ENCODE measurements around the gene HPSE.

Gene HPSE

GRCh38 chr4:83370640-83370906 is 35.9 kb upstream of the HPSE start:
- TF ChIP-seq ZFX (IDR thresholded peaks at IDR 0.05; ENCODE audit: borderline replicate concordance), result no peak
- no peak for TF ChIP-seq CTCF (IDR thresholded peaks at IDR 0.05)
- H3K27ac ChIP-seq, result no peak overlapping the region

GRCh38 chr4:83369831-83370639 is 35.4 kb upstream of the HPSE start:
- no peak for TF ChIP-seq CTCF (IDR thresholded peaks at IDR 0.05)
- TF ChIP-seq ZFX (IDR thresholded peaks at IDR 0.05; ENCODE audit: borderline replicate concordance), result no peak

GRCh38 chr4:83364312-83364711 is 29.7 kb upstream of the HPSE start:
- TF ChIP-seq ZFX (IDR thresholded peaks at IDR 0.05; ENCODE audit: borderline replicate concordance), result no peak
- TF ChIP-seq CTCF (IDR thresholded peaks at IDR 0.05), result no peak

More at GRCh38 chr4:83369831-83370639, 35.4 kb upstream of the HPSE start:
- H3K27ac ChIP-seq, result no peak overlapping the region

GRCh38 chr4:83362492-83363329 is 28.1 kb upstream of the HPSE start:
- no peak overlapping the region for H3K27ac ChIP-seq
- peak; percentile 23; the same call in 1 of the 2 replicates for TF ChIP-seq CTCF (IDR thresholded peaks at IDR 0.05)
- TF ChIP-seq ZFX (IDR thresholded peaks at IDR 0.05; ENCODE audit: borderline replicate concordance), result no peak

More at GRCh38 chr4:83364312-83364711, 29.7 kb upstream of the HPSE start:
- H3K27ac ChIP-seq, result no peak overlapping the region

GRCh38 chr4:83361416-83362103 is 26.9 kb upstream of the HPSE start:
- no peak overlapping the region for H3K27ac ChIP-seq
- TF ChIP-seq ZFX (IDR thresholded peaks at IDR 0.05; ENCODE audit: borderline replicate concordance), result no peak

GRCh38 chr4:83360018-83360417 is 25.4 kb upstream of the HPSE start:
- TF ChIP-seq ZFX (IDR thresholded peaks at IDR 0.05; ENCODE audit: borderline replicate concordance) (no peak), CTCF (IDR thresholded peaks at IDR 0.05) (no peak)
- no peak overlapping the region for H3K27ac ChIP-seq

- H3K27ac ChIP-seq, result no peak overlapping the region
- no peak for TF ChIP-seq CTCF (IDR thresholded peaks at IDR 0.05)
- no peak for TF ChIP-seq ZFX (IDR thresholded peaks at IDR 0.05; ENCODE audit: borderline replicate concordance)
Observed at GRCh38 chr4:83358410-83358809, 23.8 kb upstream of the HPSE start.

All from 22Rv1 (cell line).